Measurements from ENCODE around the gene CATSPER3. TPM values are rescaled to one million over a fixed set of nuclear protein-coding genes. Genes with fewer than 3 reads are reported as not detected.

CATSPER3 gene
- total RNA-seq, 1 donor = 0.36 TPM

- H3K4me2 ChIP-seq (ENCODE audit: insufficient read depth, low read length) = no peak overlapping the region
- no peak overlapping the region for H3K4me3 ChIP-seq (ENCODE audit: insufficient read depth, low read length)
- peak; percentile 32 for DNase-seq (ENCODE audit: insufficient read length, low spot score, missing footprints)
- no peaks in the 10 kb centered on the region for H4K20me1 ChIP-seq (ENCODE audit: insufficient read depth, low read length)
- no peaks in the 10 kb centered on the region for H3K4me1 ChIP-seq (ENCODE audit: insufficient read depth, low read length)
- H3K27ac ChIP-seq (ENCODE audit: low read depth, low read length) = no peak overlapping the region
- no peak overlapping the region for H2AFZ ChIP-seq (ENCODE audit: low read length)
- no peaks in the 10 kb centered on the region for H3K36me3 ChIP-seq (ENCODE audit: insufficient read depth, low read length)
- H3K9me3 ChIP-seq (ENCODE audit: low read depth, low read length) = no peaks in the 10 kb centered on the region
- TF ChIP-seq CTCF (IDR thresholded peaks at IDR 0.05; ENCODE audit: extremely low read depth, low read depth, low read length) = no peak
- no peaks in the 10 kb centered on the region for H3K27me3 ChIP-seq (ENCODE audit: insufficient read depth, low read length)
- H3K79me2 ChIP-seq (ENCODE audit: insufficient read depth, low read length) = no peaks in the 10 kb centered on the region
These were observed 39.6 kb downstream of the CATSPER3 start for GRCh38 chr5:135007305-135007704.

GRCh38 chr5:135007749-135008363, 40.1 kb downstream of the CATSPER3 start:
- H3K4me2 ChIP-seq (ENCODE audit: insufficient read depth, low read length) = no peak overlapping the region
- no peaks in the 10 kb centered on the region for H4K20me1 ChIP-seq (ENCODE audit: insufficient read depth, low read length)
- no peak overlapping the region for H2AFZ ChIP-seq (ENCODE audit: low read length)
- H3K27me3 ChIP-seq (ENCODE audit: insufficient read depth, low read length) = no peaks in the 10 kb centered on the region
- no peaks in the 10 kb centered on the region for H3K36me3 ChIP-seq (ENCODE audit: insufficient read depth, low read length)
- no peak for TF ChIP-seq CTCF (IDR thresholded peaks at IDR 0.05; ENCODE audit: extremely low read depth, low read depth, low read length)
- H3K79me2 ChIP-seq (ENCODE audit: insufficient read depth, low read length) = no peaks in the 10 kb centered on the region
- no peak overlapping the region for H3K27ac ChIP-seq (ENCODE audit: low read depth, low read length)
- no peaks in the 10 kb centered on the region for H3K9me3 ChIP-seq (ENCODE audit: low read depth, low read length)
- H3K4me3 ChIP-seq (ENCODE audit: insufficient read depth, low read length) = no peak overlapping the region
- H3K4me1 ChIP-seq (ENCODE audit: insufficient read depth, low read length) = no peaks in the 10 kb centered on the region
- DNase-seq (ENCODE audit: insufficient read length, low spot score, missing footprints) = no peak

GRCh38 chr5:135008556-135008955, 40.8 kb downstream of the CATSPER3 start:
- Histone ChIP-seq H3K4me1 (ENCODE audit: insufficient read depth, low read length) (no peaks in the 10 kb centered on the region), H3K27ac (ENCODE audit: low read depth, low read length) (no peak overlapping the region), H3K36me3 (ENCODE audit: insufficient read depth, low read length) (no peaks in the 10 kb centered on the region), H3K27me3 (ENCODE audit: insufficient read depth, low read length) (no peaks in the 10 kb centered on the region), H4K20me1 (ENCODE audit: insufficient read depth, low read length) (no peaks in the 10 kb centered on the region), H3K79me2 (ENCODE audit: insufficient read depth, low read length) (no peaks in the 10 kb centered on the region), H3K4me2 (ENCODE audit: insufficient read depth, low read length) (no peak overlapping the region), H3K9me3 (ENCODE audit: low read depth, low read length) (no peaks in the 10 kb centered on the region), H2AFZ (ENCODE audit: low read length) (no peak overlapping the region), H3K4me3 (ENCODE audit: insufficient read depth, low read length) (no peak overlapping the region)
- peak; percentile 27 for DNase-seq (ENCODE audit: insufficient read length, low spot score, missing footprints)
- TF ChIP-seq CTCF (IDR thresholded peaks at IDR 0.05; ENCODE audit: extremely low read depth, low read depth, low read length) = no peak

- no peak overlapping the region for H3K4me2 ChIP-seq (ENCODE audit: insufficient read depth, low read length)
- H4K20me1 ChIP-seq (ENCODE audit: insufficient read depth, low read length) = no peaks in the 10 kb centered on the region
- H3K27me3 ChIP-seq (ENCODE audit: insufficient read depth, low read length) = no peaks in the 10 kb centered on the region
- H3K36me3 ChIP-seq (ENCODE audit: insufficient read depth, low read length) = no peaks in the 10 kb centered on the region
- no peak for DNase-seq (ENCODE audit: insufficient read length, low spot score, missing footprints)
- no peak overlapping the region for H3K27ac ChIP-seq (ENCODE audit: low read depth, low read length)
- no peak overlapping the region for H2AFZ ChIP-seq (ENCODE audit: low read length)
- H3K79me2 ChIP-seq (ENCODE audit: insufficient read depth, low read length) = no peaks in the 10 kb centered on the region
- H3K4me3 ChIP-seq (ENCODE audit: insufficient read depth, low read length) = no peak overlapping the region
- H3K9me3 ChIP-seq (ENCODE audit: low read depth, low read length) = no peaks in the 10 kb centered on the region
- H3K4me1 ChIP-seq (ENCODE audit: insufficient read depth, low read length) = peaks cover 3% of the 10 kb centered on the region
- no peak for TF ChIP-seq CTCF (IDR thresholded peaks at IDR 0.05; ENCODE audit: extremely low read depth, low read depth, low read length)
These were observed 41.5 kb downstream of the CATSPER3 start for GRCh38 chr5:135008981-135009735.
